Thyroid gland (tissue), 4 donors: ENCODE data around the gene IFT57. TPM values are rescaled to one million over a fixed set of nuclear protein-coding genes. Genes with fewer than 3 reads are reported as not detected.

ENCODE experiments used
- DNase-seq, 2 donors: peaks; one replicate each; pipeline ENCODE4 v3.0.0-alpha.2; 2019
- H3K27ac ChIP-seq, 3 donors: fragments of 200-600 bp; sonication (generic); 1 replicate in 2 of 3; 2 replicates in 1 of 3; pipeline ENCODE4 v1.5.1; 2016 to 2019; ENCODE audit warnings: mild to moderate bottlenecking in 1 of 3, moderate library complexity in 1 of 3
- H3K27me3 ChIP-seq: fragments of 200-600 bp; sonication (generic); one replicate; pipeline ENCODE4 v1.5.1; 2019
- H3K36me3 ChIP-seq, 2 donors: fragments of 200-600 bp; sonication (generic); one replicate each; pipeline ENCODE4 v1.5.1; 2016 to 2019
- H3K4me1 ChIP-seq, 2 donors: fragments of 200-600 bp; sonication (generic); one replicate each; pipeline ENCODE4 v1.5.1; 2017 to 2019
- H3K4me3 ChIP-seq, 3 donors: fragments of 200-600 bp; sonication (generic); replicated peaks in 1 of 3; 1 replicate in 2 of 3; 2 replicates in 1 of 3; pipeline ENCODE4 v1.5.1; 2016; ENCODE audit warnings: mild to moderate bottlenecking in 1 of 3
- H3K9me3 ChIP-seq: fragments of 200-600 bp; sonication (generic); one replicate; pipeline ENCODE4 v1.5.1; 2017
- CTCF ChIP-seq, 6 experiments: fragments of 200-600 bp in 3 of 6; fragments of 450-650 bp in 3 of 6; sonication (generic) in 3 of 6; IDR thresholded peaks; one replicate each; pipeline ENCODE4 v1.5.1; 2016 to 2019; ENCODE audit warnings: antibody characterized with exemption in 6 of 6, mild to moderate bottlenecking in 2 of 6, inconsistent platforms in 1 of 6, moderate library complexity in 1 of 6
- POLR2A ChIP-seq, 2 donors: fragments of 450-650 bp; IDR thresholded peaks; one replicate each; pipeline ENCODE4 v1.6.1; 2017; ENCODE audit warnings: antibody characterized with exemption in 2 of 2, mild to moderate bottlenecking in 2 of 2, moderate library complexity in 1 of 2
- WGBS, 2 donors: methylation state at CpG; one replicate each; pipeline ENCODE4 v1.1.5; 2017; 5-methylcytosine and 5-hydroxymethylcytosine counted together
- intact Hi-C: fragments of 100-400 bp; cut with DNase I; formaldehyde crosslinking; loops from one replicate; pipeline ENCODE4 v1.15.1; 2023
- total RNA-seq, 4 donors: library from RNA; depleted of rRNA; stranded (reverse); fragments of >200 nt; gene quantifications; one replicate each; pipeline ENCODE4 v1.2.3, GENCODE V29; 2016

Gene IFT57
- total RNA-seq, 4 donors from 2014 or later: 80.1 to 139 (median 87.4) TPM

DNA sequence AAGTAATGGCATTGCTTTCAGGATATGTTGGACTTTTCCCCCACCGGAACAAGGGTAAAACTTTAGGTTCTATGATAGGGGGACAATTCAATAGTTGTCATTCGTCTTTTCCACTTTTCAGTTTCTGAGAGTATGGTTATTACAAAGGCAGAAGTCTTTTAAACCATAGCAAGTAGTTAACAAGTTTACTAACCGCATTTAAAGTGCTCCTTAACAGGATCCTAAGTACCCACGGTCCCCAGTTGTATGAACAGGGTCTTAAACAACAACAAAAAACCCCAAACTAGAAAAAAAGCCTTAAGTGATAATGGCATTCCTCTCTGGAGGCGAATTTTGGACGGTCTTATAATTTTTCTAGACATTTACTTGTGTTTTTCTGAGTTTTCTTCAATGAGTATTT lies 831 bp downstream of the IFT57 start:
- Histone ChIP-seq H3K27me3 (no peaks in the 10 kb centered on the region), H3K27ac (peak overlapping the region in 2 of 3 donors; percentile 70 to 82), H3K36me3 (no peaks in the 10 kb centered on the region), H3K4me1 (peaks cover 25 to 33% of the 10 kb centered on the region in 2 donors), H3K9me3 (no peaks in the 10 kb centered on the region), H3K4me3 (peak overlapping the region; percentile 53 to 91 (median 60))
- intact Hi-C loops: no loop called here
- TF ChIP-seq CTCF (IDR thresholded peaks at IDR 0.05) (no peak), POLR2A (IDR thresholded peaks at IDR 0.05) (no peak)
- no peak for DNase-seq
- 11 to 16% methylated on average over 6 of the region's 6 CpGs for WGBS, 2 donors

DNA sequence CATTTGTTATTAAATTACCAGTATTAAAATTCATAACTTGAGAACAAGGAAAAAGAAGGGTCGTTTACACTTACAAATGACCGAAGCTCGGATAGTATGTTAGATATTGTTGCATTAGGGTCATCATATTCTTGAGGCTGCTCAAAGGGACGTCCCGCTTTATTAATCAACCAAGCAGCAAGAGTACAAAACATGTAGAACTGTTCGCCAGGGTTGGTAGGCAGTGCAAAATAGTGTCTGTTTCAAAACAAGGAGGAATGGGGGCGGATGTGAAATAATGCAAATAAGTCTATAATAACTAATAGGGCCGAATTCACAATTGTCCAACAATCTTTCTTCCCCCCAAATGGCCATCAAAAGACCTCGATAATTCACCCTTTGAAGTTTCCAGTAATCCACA lies 2.9 kb downstream of the IFT57 start:
- no peaks in the 10 kb centered on the region for H3K27me3 ChIP-seq
- H3K36me3 ChIP-seq: no peaks in the 10 kb centered on the region
- intact Hi-C loops: no loop called here
- no peaks in the 10 kb centered on the region for H3K9me3 ChIP-seq
- 92 to 94% methylated on average over 9 of the region's 9 CpGs for WGBS, 2 donors
- H3K4me3 ChIP-seq: no peak overlapping the region
- peaks cover 28 to 33% of the 10 kb centered on the region in 2 donors for H3K4me1 ChIP-seq
- H3K27ac ChIP-seq: no peak overlapping the region
- TF ChIP-seq POLR2A (IDR thresholded peaks at IDR 0.05) (no peak), CTCF (IDR thresholded peaks at IDR 0.05) (no peak)
- no peak for DNase-seq

DNA sequence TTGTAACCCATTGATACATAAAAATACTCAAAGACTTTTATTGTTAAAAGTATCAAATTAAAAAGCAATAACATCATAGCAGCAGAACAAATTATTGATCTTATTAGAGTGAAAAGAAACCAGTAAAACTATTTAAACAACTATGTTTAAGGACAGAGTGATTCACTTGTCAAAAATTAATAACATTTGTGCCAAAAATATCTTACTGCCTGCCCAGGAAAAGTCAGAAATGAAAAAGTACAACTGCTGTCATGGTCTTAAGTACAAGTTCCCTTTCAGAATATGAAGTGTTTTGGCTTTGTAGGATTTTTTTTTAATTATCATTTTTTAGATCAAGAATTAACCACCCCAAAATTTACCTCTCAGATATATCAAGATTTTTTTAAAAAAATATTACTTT lies 3.4 kb downstream of the IFT57 start:
- Histone ChIP-seq H3K4me3 (no peak overlapping the region), H3K27ac (no peak overlapping the region), H3K36me3 (no peaks in the 10 kb centered on the region), H3K27me3 (no peaks in the 10 kb centered on the region), H3K9me3 (no peaks in the 10 kb centered on the region), H3K4me1 (peaks cover 23 to 29% of the 10 kb centered on the region in 2 donors)
- intact Hi-C loops: no loop called here
- DNase-seq: no peak
- TF ChIP-seq POLR2A (IDR thresholded peaks at IDR 0.05) (no peak), CTCF (IDR thresholded peaks at IDR 0.05) (no peak)

DNA sequence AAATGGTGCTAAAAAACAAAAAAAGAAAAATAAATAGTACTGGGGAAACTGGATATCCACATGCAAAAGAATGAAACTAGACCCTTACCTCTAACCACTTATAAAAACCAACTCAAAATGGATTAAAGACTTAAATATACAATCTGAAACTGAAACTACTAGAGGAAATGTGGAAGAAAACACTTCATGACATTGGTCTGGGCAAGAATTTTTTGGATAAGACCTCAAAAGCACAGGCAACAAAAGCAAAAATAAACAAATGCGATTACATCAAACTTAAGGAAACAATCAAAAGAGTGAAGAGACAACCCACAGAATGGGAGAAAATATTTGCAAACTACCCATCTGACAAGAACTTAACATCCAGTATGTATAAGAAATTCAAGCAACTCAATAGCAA lies 6.4 kb downstream of the IFT57 start:
- Histone ChIP-seq H3K4me1 (peaks cover 10 to 18% of the 10 kb centered on the region in 2 donors), H3K27me3 (no peaks in the 10 kb centered on the region), H3K27ac (peak overlapping the region; percentile 30 to 40 (median 38)), H3K4me3 (no peak overlapping the region), H3K36me3 (peaks cover 0 to 8% of the 10 kb centered on the region in 2 donors), H3K9me3 (no peaks in the 10 kb centered on the region)
- DNase-seq: no peak
- TF ChIP-seq CTCF (IDR thresholded peaks at IDR 0.05) (no peak), POLR2A (IDR thresholded peaks at IDR 0.05) (no peak)
- WGBS, 2 donors: 33% methylated on average over 1 of the region's 1 CpG
- intact Hi-C loops: no loop called here

GRCh38 chr3:108209579-108209978 lies 12.6 kb downstream of the IFT57 start:
- Histone ChIP-seq H3K9me3 (no peaks in the 10 kb centered on the region), H3K36me3 (peaks cover 0 to 10% of the 10 kb centered on the region in 2 donors), H3K4me3 (no peak overlapping the region), H3K27me3 (no peaks in the 10 kb centered on the region), H3K4me1 (no peaks in the 10 kb centered on the region), H3K27ac (no peak overlapping the region)
- 98 to 99% methylated on average over 3 of the region's 3 CpGs for WGBS, 2 donors
- TF ChIP-seq CTCF (IDR thresholded peaks at IDR 0.05) (no peak), POLR2A (IDR thresholded peaks at IDR 0.05) (no peak)
- DNase-seq: no peak
- intact Hi-C loops: no loop called here
